Body of pancreas (tissue), 4 donors: ENCODE measurements around the gene MINPP1. TPM values are rescaled to one million over a fixed set of nuclear protein-coding genes. Genes with fewer than 3 reads are reported as not detected.

Experiments used
- ATAC-seq: fragments of 150-250 bp; one replicate; pipeline ENCODE4 v1.9.1; 2016
- DNase-seq, 4 donors: peaks; one replicate each; pipeline ENCODE4 v3.0.0-alpha.2; 2019
- H3K27ac ChIP-seq, 4 donors: fragments of 200-600 bp; sonication (generic); 1 replicate in 3 of 4; 2 replicates in 1 of 4; pipeline versions ENCODE4 v1.5.1 to v1.6.1; 2016 to 2019; ENCODE audit warnings: mild to moderate bottlenecking in 1 of 4, mixed read lengths in 1 of 4, moderate library complexity in 1 of 4
- H3K27me3 ChIP-seq, 2 donors: fragments of 200-600 bp; sonication (generic); one replicate each; pipeline ENCODE4 v1.6.0; 2016; ENCODE audit warnings: mild to moderate bottlenecking in 1 of 2
- H3K36me3 ChIP-seq, 2 donors: fragments of 200-600 bp; sonication (generic); replicated peaks in 1 of 2; 2 replicates each; pipeline ENCODE4 v1.5.1; 2016; ENCODE audit warnings: low read depth in 2 of 2; ENCODE audit not compliant: insufficient read depth in 1 of 2
- H3K4me1 ChIP-seq: fragments of 200-600 bp; sonication (generic); one replicate; pipeline ENCODE4 v1.6.0; 2016
- H3K4me3 ChIP-seq, 2 donors: fragments of 200-600 bp; sonication (generic); 1 replicate in 1 of 2; 2 replicates in 1 of 2; pipeline ENCODE4 v1.5.1; 2016 to 2019
- H3K9me3 ChIP-seq, 3 donors: fragments of 200-600 bp; sonication (generic); 1 replicate in 2 of 3; 2 replicates in 1 of 3; pipeline ENCODE4 v1.5.1; 2016
- CTCF ChIP-seq, 7 experiments: fragments of 450-650 bp in 4 of 7; fragments of 200-600 bp in 3 of 7; sonication (generic) in 3 of 7; IDR thresholded peaks; one replicate each; pipeline ENCODE4 v1.5.1; 2016 to 2019; ENCODE audit warnings: antibody characterized with exemption in 7 of 7
- POLR2A ChIP-seq, 3 donors: fragments of 450-650 bp; IDR thresholded peaks; one replicate each; pipeline ENCODE4 v1.6.1; 2016; ENCODE audit warnings: antibody characterized with exemption in 3 of 3, mild to moderate bottlenecking in 2 of 3
- WGBS, 2 donors: methylation state at CpG; one replicate each; pipeline ENCODE4 v1.1.5; 2017; 5-methylcytosine and 5-hydroxymethylcytosine counted together
- intact Hi-C: fragments of 100-400 bp; cut with DNase I; formaldehyde crosslinking; loops from one replicate; pipeline ENCODE4 v1.15.1; 2023
- total RNA-seq, 2 donors: library from RNA; depleted of rRNA; stranded (reverse); fragments of >200 nt; gene quantifications; one replicate each; pipeline ENCODE4 v1.1.0, GENCODE V29; 2016

The MINPP1 gene
- total RNA-seq, 2 donors from 2014 or later: 8.9 to 18.9 TPM

GRCh38 chr10:87578160-87578841 lies 73.6 kb downstream of the MINPP1 start:
- intact Hi-C loops: no loop called here
- Histone ChIP-seq H3K36me3 (no peaks in the 10 kb centered on the region), H3K4me1 (peaks cover 20% of the 10 kb centered on the region), H3K27ac (no peak overlapping the region), H3K4me3 (no peak overlapping the region), H3K27me3 (no peaks in the 10 kb centered on the region), H3K9me3 (no peaks in the 10 kb centered on the region)
- DNase-seq: no peak
- ATAC-seq: no peak
- WGBS, 2 donors: 79 to 81% methylated on average over 5 of the region's 5 CpGs
- TF ChIP-seq CTCF (IDR thresholded peaks at IDR 0.05) (no peak), POLR2A (IDR thresholded peaks at IDR 0.05) (no peak)

- no peaks in the 10 kb centered on the region for H3K36me3 ChIP-seq
- no peak for ATAC-seq
- no peaks in the 10 kb centered on the region for H3K27me3 ChIP-seq
- no peak overlapping the region for H3K4me3 ChIP-seq
- TF ChIP-seq POLR2A (IDR thresholded peaks at IDR 0.05) (no peak), CTCF (IDR thresholded peaks at IDR 0.05) (no peak)
- intact Hi-C loops: no loop called here
- H3K27ac ChIP-seq: no peak overlapping the region
- peak in 1 of 4 donors; percentile 18 for DNase-seq
- no peaks in the 10 kb centered on the region for H3K9me3 ChIP-seq
- peaks cover 20% of the 10 kb centered on the region for H3K4me1 ChIP-seq
- WGBS, 2 donors: 51 to 63% methylated on average over 11 of the region's 11 CpGs
Observed at GRCh38 chr10:87578842-87579401, 74.2 kb downstream of the MINPP1 start.

GRCh38 chr10:87579563-87579962 lies 74.9 kb downstream of the MINPP1 start:
- TF ChIP-seq POLR2A (IDR thresholded peaks at IDR 0.05) (no peak), CTCF (IDR thresholded peaks at IDR 0.05) (no peak)
- no peak overlapping the region for H3K4me3 ChIP-seq
- ATAC-seq: no peak

DNA sequence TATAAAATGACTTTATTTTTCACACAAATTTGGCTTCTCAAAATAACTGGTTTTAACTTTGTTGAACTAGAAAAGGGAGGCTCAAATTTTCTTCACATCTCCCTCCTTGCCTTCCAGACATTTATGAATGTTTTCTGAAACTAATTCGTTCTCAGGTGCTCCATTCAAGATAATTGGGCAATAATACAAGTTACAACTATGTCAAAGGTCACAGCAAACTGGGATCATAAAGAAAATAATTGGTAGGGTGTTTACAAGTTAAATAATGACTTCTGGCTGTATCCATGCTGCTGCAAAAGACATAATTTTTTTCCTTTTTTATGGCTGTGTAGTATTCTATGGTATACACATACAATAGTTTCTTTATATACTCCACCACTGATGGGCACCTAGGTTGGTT lies 75.3 kb downstream of the MINPP1 start:
- H3K9me3 ChIP-seq: no peaks in the 10 kb centered on the region
- intact Hi-C loops: no loop called here
- no peaks in the 10 kb centered on the region for H3K36me3 ChIP-seq
- no peak for DNase-seq
- no peaks in the 10 kb centered on the region for H3K27me3 ChIP-seq
- ATAC-seq: no peak
- H3K27ac ChIP-seq: no peak overlapping the region
- no peak overlapping the region for H3K4me3 ChIP-seq
- TF ChIP-seq POLR2A (IDR thresholded peaks at IDR 0.05): no peak
- no peak for TF ChIP-seq CTCF (IDR thresholded peaks at IDR 0.05)
- peaks cover 20% of the 10 kb centered on the region for H3K4me1 ChIP-seq
- 41 to 65% methylated on average over 1 of the region's 1 CpG for WGBS, 2 donors

More at GRCh38 chr10:87579563-87579962, 74.9 kb downstream of the MINPP1 start:
- H3K27ac ChIP-seq: no peak overlapping the region
- H3K27me3 ChIP-seq: no peaks in the 10 kb centered on the region
- H3K9me3 ChIP-seq: no peaks in the 10 kb centered on the region
- WGBS, 2 donors: 39 to 47% methylated on average over 1 of the region's 1 CpG
- peaks cover 20% of the 10 kb centered on the region for H3K4me1 ChIP-seq
- intact Hi-C loops: no loop called here
- H3K36me3 ChIP-seq: no peaks in the 10 kb centered on the region
- no peak for DNase-seq
